Activated B cell treated with CpG ODN at 0.5 μM for 24 hours (primary cell): ENCODE measurements around the gene DNMBP. TPM values are rescaled to one million over a fixed set of nuclear protein-coding genes. Genes with fewer than 3 reads are reported as not detected.

Experiments used
- ATAC-seq: fragments of 200-7000 bp; cut with Tn5 transposase; one replicate; pipeline ENCODE4 v1.10.0; 2021; ENCODE audit warnings: low read depth, mild to moderate bottlenecking, moderate library complexity
- CTCF ChIA-PET: fragments of 350-600 bp; sonication (Branson Sonifier 250); formaldehyde crosslinking; loops from one replicate; lab custom pipeline; 2021; ENCODE audit warnings: antibody characterized with exemption; lab: Charles Lee
- POLR2A ChIA-PET: fragments of 350-600 bp; sonication (Branson Sonifier 250); formaldehyde crosslinking; loops from one replicate; lab custom pipeline; 2021; ENCODE audit warnings: antibody characterized with exemption; lab: Charles Lee
- DNase-seq: peaks from one replicate; pipeline ENCODE4 v3.0.0; 2022
- H3K27ac Mint-ChIP-seq: one replicate; pipeline ENCODE4 v1.8.0; 2020; ENCODE audit warnings: mixed read lengths
- H3K27me3 Mint-ChIP-seq: one replicate; pipeline ENCODE4 v1.8.0; 2021; ENCODE audit warnings: mixed read lengths
- H3K36me3 Mint-ChIP-seq: one replicate; pipeline ENCODE4 v1.8.0; 2021; ENCODE audit warnings: low read depth, mixed read lengths
- H3K4me1 Mint-ChIP-seq: one replicate; pipeline ENCODE4 v1.8.0; 2021; ENCODE audit warnings: mixed read lengths
- H3K4me3 Mint-ChIP-seq: one replicate; pipeline ENCODE4 v1.8.0; 2020; ENCODE audit warnings: mild to moderate bottlenecking, mixed read lengths
- H3K9me3 Mint-ChIP-seq: one replicate; pipeline ENCODE4 v1.8.0; 2020; ENCODE audit warnings: mixed read lengths
- intact Hi-C: fragments of 100-400 bp; cut with micrococcal nuclease; formaldehyde crosslinking; loops from one replicate; pipeline ENCODE4 v1.15.1; 2024
- total RNA-seq: library from RNA; stranded (reverse); gene quantifications from 2 replicates; pipeline ENCODE4 v1.2.3, GENCODE V29; 2022
- TF ChIP-seq, protein P1 (sequence below): fragments of 200-600 bp; IDR thresholded peaks from one replicate; pipeline ENCODE4 v1.8.0; 2022; ENCODE audit warnings: antibody characterized with exemption, mild to moderate bottlenecking

The DNMBP gene
- total RNA-seq, 1 donor from 2014 or later: 13.1 TPM

DNA sequence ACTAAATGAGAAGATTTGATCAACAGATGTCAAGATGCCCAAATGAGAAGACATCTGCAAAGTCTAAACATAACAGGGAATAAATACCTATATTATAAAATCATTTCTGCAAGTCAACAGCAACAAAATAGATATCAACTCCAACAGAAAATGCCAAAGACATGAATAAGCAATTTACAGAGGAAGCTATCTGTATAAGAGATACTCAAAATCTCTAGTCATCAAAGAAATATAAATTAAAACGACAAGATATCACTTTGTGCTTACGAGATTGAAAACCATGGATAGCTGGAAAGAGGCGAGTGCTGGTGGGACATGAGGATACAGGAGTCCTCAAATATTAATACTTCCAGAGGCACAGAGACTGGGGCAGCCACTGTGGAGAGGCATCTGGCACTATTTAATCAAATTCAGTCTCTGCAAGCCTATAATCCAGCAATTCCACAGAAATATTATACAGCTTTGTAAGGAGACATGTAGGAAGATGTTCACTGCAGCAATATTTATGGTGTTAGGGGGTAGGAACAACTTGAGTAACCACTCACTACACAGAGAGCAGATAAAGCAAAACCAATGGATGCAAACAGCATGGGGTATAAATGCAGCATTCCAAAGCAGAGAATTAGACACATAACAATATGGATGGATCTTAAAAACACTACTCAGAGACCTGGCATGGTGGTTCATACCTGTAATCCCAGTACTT lies 4.8 kb downstream of the DNMBP start:
- H3K9me3 Mint-ChIP-seq: no peaks in the 10 kb centered on the region
- ChIA-PET POLR2A (no interaction called here), CTCF (interaction anchor here (1.5 kb wide), 1 partner anchor 41 kb away, joined by 4 read pairs; no protein-coding TSS in a partner anchor)
- H3K27me3 Mint-ChIP-seq: no peaks in the 10 kb centered on the region
- H3K27ac Mint-ChIP-seq: no peak overlapping the region
- intact Hi-C loops: no loop called here
- peaks cover 7% of the 10 kb centered on the region for H3K36me3 Mint-ChIP-seq
- H3K4me3 Mint-ChIP-seq: no peak overlapping the region
- DNase-seq: no peak
- TF ChIP-seq, protein P1, sequence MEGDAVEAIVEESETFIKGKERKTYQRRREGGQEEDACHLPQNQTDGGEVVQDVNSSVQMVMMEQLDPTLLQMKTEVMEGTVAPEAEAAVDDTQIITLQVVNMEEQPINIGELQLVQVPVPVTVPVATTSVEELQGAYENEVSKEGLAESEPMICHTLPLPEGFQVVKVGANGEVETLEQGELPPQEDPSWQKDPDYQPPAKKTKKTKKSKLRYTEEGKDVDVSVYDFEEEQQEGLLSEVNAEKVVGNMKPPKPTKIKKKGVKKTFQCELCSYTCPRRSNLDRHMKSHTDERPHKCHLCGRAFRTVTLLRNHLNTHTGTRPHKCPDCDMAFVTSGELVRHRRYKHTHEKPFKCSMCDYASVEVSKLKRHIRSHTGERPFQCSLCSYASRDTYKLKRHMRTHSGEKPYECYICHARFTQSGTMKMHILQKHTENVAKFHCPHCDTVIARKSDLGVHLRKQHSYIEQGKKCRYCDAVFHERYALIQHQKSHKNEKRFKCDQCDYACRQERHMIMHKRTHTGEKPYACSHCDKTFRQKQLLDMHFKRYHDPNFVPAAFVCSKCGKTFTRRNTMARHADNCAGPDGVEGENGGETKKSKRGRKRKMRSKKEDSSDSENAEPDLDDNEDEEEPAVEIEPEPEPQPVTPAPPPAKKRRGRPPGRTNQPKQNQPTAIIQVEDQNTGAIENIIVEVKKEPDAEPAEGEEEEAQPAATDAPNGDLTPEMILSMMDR: no peak
- ATAC-seq: no peak
- peaks cover 64% of the 10 kb centered on the region for H3K4me1 Mint-ChIP-seq

DNA sequence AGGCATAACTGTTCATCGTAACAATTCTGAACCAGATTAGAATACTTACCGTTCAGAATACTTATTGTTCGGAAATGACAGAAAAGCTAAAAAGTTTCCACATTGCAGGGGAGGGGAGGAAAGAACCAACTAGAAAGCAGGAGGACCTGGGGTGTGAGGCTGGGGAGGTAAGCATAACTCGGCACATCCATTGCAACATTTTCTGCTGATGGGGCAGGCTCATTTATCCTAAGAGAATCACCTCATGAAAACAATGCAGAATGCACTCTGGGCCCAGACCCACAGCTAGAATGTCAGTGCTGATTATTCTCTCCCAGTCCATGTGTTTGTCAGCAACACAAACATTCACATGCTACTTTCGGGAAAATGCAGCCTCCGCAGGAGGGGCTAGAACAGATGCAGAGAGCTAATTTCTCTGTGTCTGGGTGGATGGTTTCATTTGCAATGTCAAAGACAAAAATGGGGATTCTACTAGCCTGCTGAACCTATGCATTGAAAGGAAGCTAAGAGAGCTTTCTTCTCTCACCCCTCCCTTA lies 9.6 kb downstream of the DNMBP start:
- intact Hi-C loops: no loop called here
- POLR2A ChIA-PET: interaction anchor here (0.7 kb wide), 1 partner anchor 8 kb away, joined by 4 read pairs; no protein-coding TSS in a partner anchor
- CTCF ChIA-PET: interaction anchor here (1.8 kb wide), 1 partner anchor 9 kb away, joined by 8 read pairs; the partner anchor contains the start of gene DNMBP
- Mint-ChIP-seq H3K4me1 (peaks cover 52% of the 10 kb centered on the region), H3K27ac (no peak overlapping the region), H3K4me3 (no peak overlapping the region), H3K36me3 (peaks cover 13% of the 10 kb centered on the region), H3K9me3 (no peaks in the 10 kb centered on the region), H3K27me3 (no peaks in the 10 kb centered on the region)
- no peak for DNase-seq
- ATAC-seq: no peak
- TF ChIP-seq, protein P1: no peak

- H3K9me3 Mint-ChIP-seq: no peaks in the 10 kb centered on the region
- CTCF ChIA-PET: interaction anchor here (1.8 kb wide), 1 partner anchor 10 kb away, joined by 8 read pairs; the partner anchor contains the start of gene DNMBP
- ATAC-seq (no peak), DNase-seq (no peak)
- TF ChIP-seq, protein P1: no peak
- no peaks in the 10 kb centered on the region for H3K27me3 Mint-ChIP-seq
- H3K36me3 Mint-ChIP-seq: peaks cover 13% of the 10 kb centered on the region
- no peak overlapping the region for H3K27ac Mint-ChIP-seq
- H3K4me3 Mint-ChIP-seq: no peak overlapping the region
- H3K4me1 Mint-ChIP-seq: peaks cover 55% of the 10 kb centered on the region
- POLR2A ChIA-PET: no interaction called here
- intact Hi-C loops: no loop called here
These were observed 10.2 kb downstream of the DNMBP start for GRCh38 chr10:99999319-100000108.

GRCh38 chr10:99998889-99999288 lies 10.9 kb downstream of the DNMBP start:
- no peaks in the 10 kb centered on the region for H3K27me3 Mint-ChIP-seq
- peaks cover 61% of the 10 kb centered on the region for H3K4me1 Mint-ChIP-seq
- CTCF ChIA-PET: interaction anchor here (1.8 kb wide), 1 partner anchor 11 kb away, joined by 8 read pairs; the partner anchor contains the start of gene DNMBP

More at GRCh38 chr10:99998889-99999288, 10.9 kb downstream of the DNMBP start:
- Mint-ChIP-seq H3K27ac (no peak overlapping the region), H3K9me3 (no peaks in the 10 kb centered on the region), H3K36me3 (peaks cover 13% of the 10 kb centered on the region), H3K4me3 (no peak overlapping the region)
- POLR2A ChIA-PET: no interaction called here
- TF ChIP-seq, protein P1: no peak
- DNase-seq (no peak), ATAC-seq (no peak)
- intact Hi-C loops: no loop called here
